ENCODE measurements around the gene PGLYRP2.

The PGLYRP2 gene

GRCh38 chr19:15422296-15423075 lies 56.8 kb downstream of the PGLYRP2 start:
- DNase-seq = no peak

GRCh38 chr19:15421721-15422260 lies 57.5 kb downstream of the PGLYRP2 start:
- peak; percentile 27 for DNase-seq

DNA sequence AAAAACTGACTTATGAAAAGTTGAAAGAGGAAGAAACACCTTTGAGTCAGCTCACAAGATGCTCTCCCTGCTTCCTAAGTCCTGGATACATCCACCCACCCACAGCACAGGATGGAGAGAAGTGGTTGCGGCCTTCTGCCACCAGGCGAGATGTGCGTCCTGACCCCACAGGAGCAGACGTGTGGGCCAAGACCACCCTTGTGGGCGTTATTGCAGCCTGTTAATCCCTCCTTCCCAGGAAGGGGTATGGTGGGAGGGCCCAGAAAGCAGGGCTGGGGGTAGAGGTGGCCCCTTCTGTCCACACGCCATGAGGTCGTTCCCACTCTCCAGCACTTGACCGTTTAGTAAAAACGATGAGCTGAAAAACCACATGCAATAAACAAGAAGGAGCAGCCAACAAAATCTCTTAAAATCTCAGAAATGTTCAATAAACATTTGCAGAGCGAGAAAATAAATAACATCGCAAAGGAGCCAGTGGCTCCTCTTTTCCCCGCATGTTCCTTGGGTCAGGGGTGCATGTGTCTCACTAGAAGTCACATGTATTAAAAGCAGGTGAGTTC lies 58.1 kb downstream of the PGLYRP2 start:
- DNase-seq = no peak

GRCh38 chr19:15419413-15420025 lies 59.8 kb downstream of the PGLYRP2 start:
- DNase-seq = no peak
